Measurements from ENCODE around the gene MAP6.

DNA sequence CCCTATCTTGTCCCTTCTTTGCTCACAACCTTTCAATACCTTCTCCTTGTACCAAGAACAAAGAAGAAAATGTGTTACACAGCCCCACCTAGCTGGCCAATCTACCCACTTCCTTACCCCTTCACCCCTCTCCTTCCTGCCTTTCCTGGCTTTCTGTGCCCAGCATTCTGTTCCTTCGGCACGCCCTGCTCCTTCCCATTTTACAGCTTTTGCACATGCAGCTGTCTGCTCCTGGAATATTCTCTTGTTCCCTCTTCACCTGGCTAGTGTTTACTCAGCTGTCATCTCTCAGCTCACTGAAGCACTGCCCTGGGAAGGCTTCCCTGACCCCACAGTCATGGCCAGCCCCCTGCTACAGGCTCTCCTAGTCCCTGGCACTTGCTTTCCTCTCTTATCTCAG is 76.1 kb downstream of the MAP6 start:
- TF ChIP-seq, protein P1, sequence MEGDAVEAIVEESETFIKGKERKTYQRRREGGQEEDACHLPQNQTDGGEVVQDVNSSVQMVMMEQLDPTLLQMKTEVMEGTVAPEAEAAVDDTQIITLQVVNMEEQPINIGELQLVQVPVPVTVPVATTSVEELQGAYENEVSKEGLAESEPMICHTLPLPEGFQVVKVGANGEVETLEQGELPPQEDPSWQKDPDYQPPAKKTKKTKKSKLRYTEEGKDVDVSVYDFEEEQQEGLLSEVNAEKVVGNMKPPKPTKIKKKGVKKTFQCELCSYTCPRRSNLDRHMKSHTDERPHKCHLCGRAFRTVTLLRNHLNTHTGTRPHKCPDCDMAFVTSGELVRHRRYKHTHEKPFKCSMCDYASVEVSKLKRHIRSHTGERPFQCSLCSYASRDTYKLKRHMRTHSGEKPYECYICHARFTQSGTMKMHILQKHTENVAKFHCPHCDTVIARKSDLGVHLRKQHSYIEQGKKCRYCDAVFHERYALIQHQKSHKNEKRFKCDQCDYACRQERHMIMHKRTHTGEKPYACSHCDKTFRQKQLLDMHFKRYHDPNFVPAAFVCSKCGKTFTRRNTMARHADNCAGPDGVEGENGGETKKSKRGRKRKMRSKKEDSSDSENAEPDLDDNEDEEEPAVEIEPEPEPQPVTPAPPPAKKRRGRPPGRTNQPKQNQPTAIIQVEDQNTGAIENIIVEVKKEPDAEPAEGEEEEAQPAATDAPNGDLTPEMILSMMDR (IDR thresholded peaks at IDR 0.05): no peak
- no peak for TF ChIP-seq POLR2A (IDR thresholded peaks at IDR 0.05)
